Astrocyte (in vitro differentiated cells and primary cell): ENCODE data around the gene KBTBD12. TPM values are rescaled to one million over a fixed set of nuclear protein-coding genes. Genes with fewer than 3 reads are reported as not detected.

ENCODE experiments used
- DNase-seq: peaks from one replicate; pipeline ENCODE4 v3.0.0-alpha.2; 2010; ENCODE audit warnings: low read depth
- FAIRE-seq: peaks from 2 replicates; lab custom pipeline; 2011; peaks lifted over from hg19 to GRCh38; lab: Jason Lieb, UNC
- H2AFZ ChIP-seq: 2 replicates; pipeline ENCODE4 v1.6.0; 2012; ENCODE audit warnings: low read depth, low read length, inconsistent platforms
- H3K27ac ChIP-seq: 2 replicates; pipeline ENCODE4 v1.5.1; 2011; ENCODE audit warnings: low read depth, low read length, inconsistent platforms
- H3K27me3 ChIP-seq: 2 replicates; pipeline ENCODE4 v1.6.0; 2011; ENCODE audit warnings: low read length, inconsistent platforms; ENCODE audit not compliant: insufficient read depth
- H3K36me3 ChIP-seq: 2 replicates; pipeline ENCODE4 v1.5.1; 2011; ENCODE audit warnings: low read length, inconsistent platforms; ENCODE audit not compliant: insufficient read depth
- H3K4me1 ChIP-seq: 2 replicates; pipeline ENCODE4 v1.5.1; 2011; ENCODE audit warnings: low read length, inconsistent platforms; ENCODE audit not compliant: insufficient read depth
- H3K4me2 ChIP-seq: 2 replicates; pipeline ENCODE4 v1.6.0; 2012; ENCODE audit warnings: low read length, inconsistent platforms
- H3K4me3 ChIP-seq: 2 replicates; pipeline ENCODE4 v1.5.1; 2011; ENCODE audit warnings: low read depth, mild to moderate bottlenecking, low read length, inconsistent platforms; ENCODE audit not compliant: insufficient read depth
- H3K79me2 ChIP-seq: 2 replicates; pipeline ENCODE4 v1.6.0; 2012; ENCODE audit warnings: mild to moderate bottlenecking, low read length, inconsistent platforms; ENCODE audit not compliant: insufficient read depth
- H3K9ac ChIP-seq: 2 replicates; pipeline ENCODE4 v1.6.0; 2012; ENCODE audit warnings: mild to moderate bottlenecking, low read length, inconsistent platforms
- H3K9me3 ChIP-seq: 2 replicates; pipeline ENCODE4 v1.5.1; 2012; ENCODE audit warnings: low read depth, mild to moderate bottlenecking, low read length, inconsistent platforms; ENCODE audit not compliant: insufficient read depth
- H4K20me1 ChIP-seq: 2 replicates; pipeline ENCODE4 v1.6.0; 2012; ENCODE audit warnings: low read length, inconsistent platforms; ENCODE audit not compliant: insufficient read depth
- H3K27ac Mint-ChIP-seq: one replicate; pipeline ENCODE4 v1.8.0; 2021; ENCODE audit warnings: mild to moderate bottlenecking, mixed read lengths; ENCODE audit not compliant: unreplicated experiment
- H3K27me3 Mint-ChIP-seq: one replicate; pipeline ENCODE4 v1.8.0; 2021; ENCODE audit warnings: low read depth, mixed read lengths; ENCODE audit not compliant: unreplicated experiment
- H3K36me3 Mint-ChIP-seq: one replicate; pipeline ENCODE4 v1.8.0; 2021; ENCODE audit warnings: low read depth, mixed read lengths; ENCODE audit not compliant: unreplicated experiment
- H3K4me1 Mint-ChIP-seq: one replicate; pipeline ENCODE4 v1.8.0; 2021; ENCODE audit warnings: low read depth, mixed read lengths; ENCODE audit not compliant: unreplicated experiment
- H3K4me3 Mint-ChIP-seq: one replicate; pipeline ENCODE4 v1.8.0; 2021; ENCODE audit warnings: mild to moderate bottlenecking, moderate library complexity, mixed read lengths; ENCODE audit not compliant: unreplicated experiment
- H3K9me3 Mint-ChIP-seq: one replicate; pipeline ENCODE4 v1.8.0; 2021; ENCODE audit warnings: mild to moderate bottlenecking, mixed read lengths; ENCODE audit not compliant: unreplicated experiment
- EZH2 ChIP-seq: IDR thresholded peaks from 2 replicates; pipeline ENCODE4 v1.6.1; 2012; ENCODE audit warnings: mild to moderate bottlenecking, low read length, inconsistent platforms; ENCODE audit not compliant: insufficient read depth
- total RNA-seq: library from RNA; stranded (reverse); gene quantifications from 2 replicates; pipeline ENCODE4 v1.2.1, GENCODE V29; 2021
- TF ChIP-seq, protein P1 (sequence below): IDR thresholded peaks from 2 replicates; pipeline ENCODE4 v1.5.1; 2011; ENCODE audit warnings: low read depth, mild to moderate bottlenecking, inconsistent platforms, low read length, moderate library complexity; ENCODE audit not compliant: insufficient read depth

KBTBD12 gene
- total RNA-seq, 1 donor from 2014 or later = not detected

DNA sequence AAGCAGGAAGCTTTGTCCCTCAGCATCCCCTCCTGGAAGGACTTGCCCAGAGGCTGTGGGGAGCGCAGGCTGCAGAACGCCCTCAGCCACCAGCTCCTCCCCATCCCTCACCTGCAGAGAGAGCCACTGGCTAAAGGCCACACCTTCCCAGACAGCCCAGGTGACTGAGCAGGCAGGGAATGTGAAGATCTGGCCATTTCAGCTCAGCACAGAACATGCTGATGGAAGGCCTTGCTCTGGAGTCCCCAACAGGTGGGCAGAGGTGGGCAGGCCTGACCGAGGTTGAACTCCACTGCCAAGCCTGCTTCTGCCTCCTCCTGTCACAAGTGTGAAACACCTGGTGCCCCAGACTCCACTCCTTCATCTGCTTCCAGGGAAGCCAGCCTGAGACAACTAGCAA lies 86.5 kb downstream of the KBTBD12 start:
- Mint-ChIP-seq H3K36me3 (no peaks in the 10 kb centered on the region), H3K27me3 (peaks cover 30% of the 10 kb centered on the region), H3K27ac (no peak overlapping the region), H3K4me1 (no peaks in the 10 kb centered on the region), H3K4me3 (no peak overlapping the region), H3K9me3 (no peaks in the 10 kb centered on the region)
- H3K36me3 ChIP-seq = no peaks in the 10 kb centered on the region
- H3K9ac ChIP-seq = no peak overlapping the region
- no peak for TF ChIP-seq EZH2
- TF ChIP-seq, protein P1, sequence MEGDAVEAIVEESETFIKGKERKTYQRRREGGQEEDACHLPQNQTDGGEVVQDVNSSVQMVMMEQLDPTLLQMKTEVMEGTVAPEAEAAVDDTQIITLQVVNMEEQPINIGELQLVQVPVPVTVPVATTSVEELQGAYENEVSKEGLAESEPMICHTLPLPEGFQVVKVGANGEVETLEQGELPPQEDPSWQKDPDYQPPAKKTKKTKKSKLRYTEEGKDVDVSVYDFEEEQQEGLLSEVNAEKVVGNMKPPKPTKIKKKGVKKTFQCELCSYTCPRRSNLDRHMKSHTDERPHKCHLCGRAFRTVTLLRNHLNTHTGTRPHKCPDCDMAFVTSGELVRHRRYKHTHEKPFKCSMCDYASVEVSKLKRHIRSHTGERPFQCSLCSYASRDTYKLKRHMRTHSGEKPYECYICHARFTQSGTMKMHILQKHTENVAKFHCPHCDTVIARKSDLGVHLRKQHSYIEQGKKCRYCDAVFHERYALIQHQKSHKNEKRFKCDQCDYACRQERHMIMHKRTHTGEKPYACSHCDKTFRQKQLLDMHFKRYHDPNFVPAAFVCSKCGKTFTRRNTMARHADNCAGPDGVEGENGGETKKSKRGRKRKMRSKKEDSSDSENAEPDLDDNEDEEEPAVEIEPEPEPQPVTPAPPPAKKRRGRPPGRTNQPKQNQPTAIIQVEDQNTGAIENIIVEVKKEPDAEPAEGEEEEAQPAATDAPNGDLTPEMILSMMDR = no peak
- DNase-seq (no peak), FAIRE-seq (no peak)
- H3K9me3 ChIP-seq = no peaks in the 10 kb centered on the region
- no peak overlapping the region for H3K4me3 ChIP-seq
- no peak overlapping the region for H3K4me2 ChIP-seq
- H4K20me1 ChIP-seq = no peaks in the 10 kb centered on the region
- no peaks in the 10 kb centered on the region for H3K79me2 ChIP-seq
- no peak overlapping the region for H3K27ac ChIP-seq
- H2AFZ ChIP-seq = no peak overlapping the region
- H3K27me3 ChIP-seq = no peaks in the 10 kb centered on the region
- peaks cover 4% of the 10 kb centered on the region for H3K4me1 ChIP-seq

DNA sequence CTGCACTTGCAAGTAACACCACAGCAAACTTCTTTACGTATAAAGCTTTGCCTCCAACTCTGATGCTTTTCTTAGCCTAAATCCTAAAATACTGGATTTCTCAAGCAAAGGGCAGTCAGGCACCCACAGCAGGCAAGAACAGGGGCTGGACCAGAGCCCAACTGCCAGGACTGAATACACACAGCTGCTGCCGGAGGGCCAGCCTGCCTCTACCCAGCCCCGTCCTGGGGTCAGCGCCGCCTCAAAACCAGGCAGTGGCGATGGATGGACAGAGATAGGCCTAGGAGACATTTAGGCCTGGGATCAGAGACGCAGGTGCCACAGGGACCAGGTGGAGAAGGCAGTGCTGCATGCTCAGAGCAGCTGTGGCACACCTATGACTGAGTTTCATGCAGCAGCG lies 89.6 kb downstream of the KBTBD12 start:
- Histone ChIP-seq H3K27ac (no peak overlapping the region), H4K20me1 (no peaks in the 10 kb centered on the region), H3K4me1 (peaks cover 4% of the 10 kb centered on the region), H3K27me3 (no peaks in the 10 kb centered on the region), H3K9me3 (no peaks in the 10 kb centered on the region), H3K4me2 (no peak overlapping the region), H3K36me3 (no peaks in the 10 kb centered on the region), H3K79me2 (no peaks in the 10 kb centered on the region), H3K9ac (no peak overlapping the region), H3K4me3 (no peak overlapping the region), H2AFZ (no peak overlapping the region)
- Mint-ChIP-seq H3K4me3 (no peak overlapping the region), H3K27me3 (peaks cover 25% of the 10 kb centered on the region), H3K36me3 (no peaks in the 10 kb centered on the region), H3K9me3 (no peaks in the 10 kb centered on the region), H3K27ac (no peak overlapping the region), H3K4me1 (peaks cover 6% of the 10 kb centered on the region)
- DNase-seq (no peak), FAIRE-seq (no peak)
- TF ChIP-seq, protein P1 = no peak
- no peak for TF ChIP-seq EZH2

DNA sequence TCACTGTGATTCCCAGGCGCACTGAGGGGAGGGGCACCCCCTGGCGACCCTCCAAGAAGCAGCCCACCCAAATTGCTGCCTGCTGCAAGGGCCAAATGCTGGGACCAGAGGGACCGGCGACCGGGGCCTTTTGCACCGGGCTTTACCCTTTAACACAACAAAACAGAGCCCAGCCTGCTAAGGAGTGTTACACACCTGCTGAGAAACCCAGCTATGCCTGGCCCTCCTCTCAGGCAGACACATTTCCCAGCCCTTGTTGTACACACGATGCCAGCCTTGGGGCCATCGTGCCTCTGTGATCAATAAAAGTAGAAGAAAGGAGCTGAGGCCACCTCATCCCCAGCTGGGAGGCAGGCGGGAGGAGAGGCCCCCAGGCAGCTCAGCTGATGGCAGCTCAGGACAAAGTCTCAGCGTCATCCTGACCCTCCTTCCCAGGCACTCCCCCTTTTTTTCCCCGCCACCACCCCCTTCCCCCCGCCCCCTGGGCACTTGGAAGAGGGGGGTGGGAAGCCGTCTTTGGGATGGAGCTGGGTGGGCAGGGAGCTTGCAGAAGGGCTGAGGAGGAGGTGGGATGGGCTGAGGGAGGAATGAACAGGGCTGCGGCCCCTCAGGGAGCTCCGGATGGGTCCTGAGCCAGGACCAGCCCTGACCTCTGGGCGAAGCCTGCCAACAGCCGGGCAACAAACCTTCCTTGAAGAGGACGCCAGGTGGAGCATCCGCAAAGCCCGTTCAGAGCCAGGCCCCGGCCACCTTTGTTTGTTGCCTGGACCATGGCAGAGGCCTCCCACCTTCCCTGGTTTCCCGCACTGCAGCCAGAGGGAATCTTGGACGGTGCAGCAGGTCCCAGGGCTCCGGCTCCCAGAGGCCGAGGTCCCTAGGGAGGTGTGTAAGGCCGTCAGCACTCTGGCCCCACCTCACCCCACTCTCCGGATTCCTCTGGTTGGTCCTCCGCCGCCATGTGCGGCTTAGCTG lies 91.3 kb downstream of the KBTBD12 start:
- Histone ChIP-seq H2AFZ (no peak overlapping the region), H3K4me1 (peaks cover 4% of the 10 kb centered on the region), H3K4me3 (no peak overlapping the region), H3K27ac (no peak overlapping the region), H3K9me3 (no peaks in the 10 kb centered on the region), H3K36me3 (no peaks in the 10 kb centered on the region), H4K20me1 (no peaks in the 10 kb centered on the region), H3K79me2 (no peaks in the 10 kb centered on the region), H3K9ac (no peak overlapping the region), H3K27me3 (no peaks in the 10 kb centered on the region), H3K4me2 (no peak overlapping the region)
- H3K27ac Mint-ChIP-seq = no peak overlapping the region
- H3K4me3 Mint-ChIP-seq = no peak overlapping the region
- no peaks in the 10 kb centered on the region for H3K36me3 Mint-ChIP-seq
- peaks cover 27% of the 10 kb centered on the region for H3K27me3 Mint-ChIP-seq
- TF ChIP-seq EZH2 = no peak
- TF ChIP-seq, protein P1 = no peak
- peaks cover 11% of the 10 kb centered on the region for H3K4me1 Mint-ChIP-seq
- no peak for DNase-seq
- H3K9me3 Mint-ChIP-seq = no peaks in the 10 kb centered on the region
- no peak for FAIRE-seq
